HG03135 (cell line): ENCODE results near the gene KIRREL3.
A peak's percentile ranks its signal among the peaks of the same experiment; 100 is the strongest.
"Not testable (repeated sequence)": the region's sequence is repeated elsewhere in the genome, so short reads cannot be mapped to it uniquely, and the experiment has no call there.

ENCODE experiments used
- ATAC-seq: cut with Tn5 transposase; IDR thresholded peaks from one replicate; pipeline ENCODE4 v1.9.1; 2021; ENCODE audit warnings: mild to moderate bottlenecking, moderate library complexity; ENCODE audit not compliant: unreplicated experiment

The KIRREL3 gene

GRCh38 chr11:126398721-126399120 lies 601.8 kb downstream of the KIRREL3 start:
- no peak for ATAC-seq

GRCh38 chr11:126398296-126398695 lies 602.3 kb downstream of the KIRREL3 start:
- ATAC-seq: no peak

- ATAC-seq: no peak
These were observed 603.6 kb downstream of the KIRREL3 start for GRCh38 chr11:126396965-126397364.

GRCh38 chr11:126396266-126396665 lies 604.3 kb downstream of the KIRREL3 start:
- ATAC-seq: not testable (repeated sequence)

GRCh38 chr11:126395784-126396183 lies 604.8 kb downstream of the KIRREL3 start:
- not testable (repeated sequence) for ATAC-seq

- ATAC-seq: not testable (repeated sequence)
These were observed 605.9 kb downstream of the KIRREL3 start for GRCh38 chr11:126394634-126395072.

- ATAC-seq: no peak
These were observed 606.5 kb downstream of the KIRREL3 start for GRCh38 chr11:126394036-126394435.

- ATAC-seq: no peak
These were observed 607.4 kb downstream of the KIRREL3 start for GRCh38 chr11:126393143-126393542.

- peak; percentile 22 for ATAC-seq
These were observed 607.9 kb downstream of the KIRREL3 start for GRCh38 chr11:126392633-126393013.

GRCh38 chr11:126391970-126392632 lies 608.5 kb downstream of the KIRREL3 start:
- peak; percentile 74 for ATAC-seq

GRCh38 chr11:126391286-126391954 lies 609.1 kb downstream of the KIRREL3 start:
- no peak for ATAC-seq

GRCh38 chr11:126390272-126390867 lies 610.2 kb downstream of the KIRREL3 start:
- ATAC-seq: no peak

GRCh38 chr11:126387857-126388256 lies 612.7 kb downstream of the KIRREL3 start:
- no peak for ATAC-seq

GRCh38 chr11:126386729-126387071 lies 613.9 kb downstream of the KIRREL3 start:
- ATAC-seq: not testable (repeated sequence)

- ATAC-seq: no peak
These were observed 614.4 kb downstream of the KIRREL3 start for GRCh38 chr11:126385991-126386728.

- ATAC-seq: no peak
These were observed 616.0 kb downstream of the KIRREL3 start for GRCh38 chr11:126384449-126385070.

GRCh38 chr11:126383339-126384335 lies 616.9 kb downstream of the KIRREL3 start:
- no peak for ATAC-seq

- not testable (repeated sequence) for ATAC-seq
These were observed 617.9 kb downstream of the KIRREL3 start for GRCh38 chr11:126382641-126383040.

- ATAC-seq: not testable (repeated sequence)
These were observed 618.6 kb downstream of the KIRREL3 start for GRCh38 chr11:126381960-126382359.

- ATAC-seq: no peak
These were observed 619.7 kb downstream of the KIRREL3 start for GRCh38 chr11:126380909-126381308.
